HG03571 (cell line): ENCODE measurements around the gene LRRC42.
"Not testable (repeated sequence)": the region's sequence is repeated elsewhere in the genome, so short reads cannot be mapped to it uniquely, and the experiment has no call there.

Experiments
- ATAC-seq: cut with Tn5 transposase; IDR thresholded peaks from one replicate; pipeline ENCODE4 v1.9.1; 2021; ENCODE audit not compliant: unreplicated experiment

Gene LRRC42

DNA sequence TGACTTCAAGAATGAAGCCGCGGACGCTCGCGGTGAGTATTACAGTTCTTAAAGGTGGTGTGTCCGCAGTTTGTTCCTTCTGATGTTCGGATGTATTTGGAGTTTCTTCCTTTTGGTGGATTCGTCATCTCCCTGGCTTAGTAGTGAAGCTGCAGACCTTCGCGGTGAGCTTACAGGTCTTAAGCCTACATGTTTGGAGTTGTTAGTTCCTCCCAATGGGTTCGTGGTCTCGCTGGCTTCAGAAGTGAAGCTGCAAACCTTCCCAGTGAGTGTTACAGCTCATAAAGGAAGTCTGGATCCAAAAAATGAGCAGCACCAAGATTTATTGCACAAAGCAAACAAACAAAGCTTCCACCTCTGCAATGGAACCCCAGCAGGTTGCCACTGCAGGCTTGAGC, 57.1 kb downstream of the LRRC42 start:
- ATAC-seq, result no peak

DNA sequence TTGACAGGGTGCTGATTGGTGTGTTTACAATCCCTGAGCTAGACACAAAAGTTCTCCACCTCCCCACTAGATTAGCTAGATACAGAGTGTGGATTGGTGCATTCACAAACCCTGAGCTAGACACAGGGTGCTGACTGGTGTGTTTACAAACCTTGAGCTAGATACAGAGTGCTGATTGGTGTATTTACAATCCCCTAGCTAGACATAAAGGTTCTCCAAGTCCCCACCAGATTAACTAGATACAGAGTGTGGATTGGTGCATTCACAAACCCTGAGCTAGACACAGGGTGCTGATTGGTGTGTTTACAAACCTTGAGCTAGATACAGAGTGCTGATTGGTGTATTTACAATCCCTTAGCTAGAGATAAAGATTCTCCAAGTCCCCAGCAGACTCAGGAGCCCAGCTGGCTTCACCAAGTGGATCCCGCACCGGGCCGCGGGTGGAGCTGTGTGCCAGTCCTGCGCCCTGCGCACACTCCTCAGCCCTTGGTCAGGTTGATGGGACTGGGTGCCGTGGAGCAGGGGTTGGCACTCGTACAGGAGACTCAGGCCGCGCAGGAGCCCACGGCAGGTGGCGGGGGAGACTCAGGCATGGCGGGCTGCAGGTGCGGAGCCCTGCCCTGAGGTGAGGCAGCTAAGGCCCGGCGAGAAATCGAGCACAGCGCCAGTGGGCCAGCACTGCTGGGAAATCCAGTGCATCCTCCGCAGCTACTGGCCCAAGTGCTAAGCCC, 57.8 kb downstream of the LRRC42 start:
- ATAC-seq, result not testable (repeated sequence)

GRCh38 chr1:54004481-54005049, 58.4 kb downstream of the LRRC42 start:
- ATAC-seq, result no peak

- no peak for ATAC-seq
Measured at GRCh38 chr1:54006508-54006907, 60.4 kb downstream of the LRRC42 start.

- no peak for ATAC-seq
Measured at GRCh38 chr1:54007613-54008012, 61.5 kb downstream of the LRRC42 start.

- ATAC-seq, result no peak
Measured at GRCh38 chr1:54008876-54009275, 62.7 kb downstream of the LRRC42 start.

- ATAC-seq, result no peak
Measured at GRCh38 chr1:54009406-54009805, 63.3 kb downstream of the LRRC42 start.

DNA sequence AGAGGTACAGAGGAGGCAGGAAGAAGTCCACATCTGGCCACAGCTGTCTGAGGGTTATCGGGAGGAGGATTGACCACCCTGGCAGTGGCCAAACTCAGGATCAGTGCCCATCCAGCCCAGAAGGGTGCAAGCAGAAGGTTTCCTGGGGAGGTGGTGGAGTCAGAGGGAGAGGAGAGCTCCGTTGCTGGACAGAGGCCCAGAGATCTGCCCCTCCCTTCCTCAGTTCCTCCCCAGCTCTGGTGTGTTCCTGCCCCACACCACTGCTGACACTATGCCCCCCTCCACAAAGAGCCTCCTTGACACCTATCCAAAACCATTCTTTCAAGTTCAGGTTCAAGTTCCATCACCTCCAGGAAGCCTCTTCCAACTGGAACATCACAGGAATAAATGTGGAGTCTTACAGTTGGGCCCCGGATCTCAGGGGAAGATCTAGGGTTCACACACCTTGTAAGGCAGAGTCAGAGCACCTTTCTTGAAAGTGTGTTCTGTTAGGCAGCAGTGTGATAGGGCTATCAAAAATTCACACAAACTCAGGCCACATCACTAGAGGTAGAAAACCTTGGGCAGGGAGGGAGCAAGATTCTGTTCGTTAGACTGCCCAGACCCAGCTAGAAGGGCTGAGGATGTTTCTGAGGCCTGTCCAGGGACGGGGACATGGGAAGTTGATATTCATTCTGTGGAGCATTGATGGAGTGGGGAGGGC, 64.4 kb downstream of the LRRC42 start:
- ATAC-seq, result no peak

DNA sequence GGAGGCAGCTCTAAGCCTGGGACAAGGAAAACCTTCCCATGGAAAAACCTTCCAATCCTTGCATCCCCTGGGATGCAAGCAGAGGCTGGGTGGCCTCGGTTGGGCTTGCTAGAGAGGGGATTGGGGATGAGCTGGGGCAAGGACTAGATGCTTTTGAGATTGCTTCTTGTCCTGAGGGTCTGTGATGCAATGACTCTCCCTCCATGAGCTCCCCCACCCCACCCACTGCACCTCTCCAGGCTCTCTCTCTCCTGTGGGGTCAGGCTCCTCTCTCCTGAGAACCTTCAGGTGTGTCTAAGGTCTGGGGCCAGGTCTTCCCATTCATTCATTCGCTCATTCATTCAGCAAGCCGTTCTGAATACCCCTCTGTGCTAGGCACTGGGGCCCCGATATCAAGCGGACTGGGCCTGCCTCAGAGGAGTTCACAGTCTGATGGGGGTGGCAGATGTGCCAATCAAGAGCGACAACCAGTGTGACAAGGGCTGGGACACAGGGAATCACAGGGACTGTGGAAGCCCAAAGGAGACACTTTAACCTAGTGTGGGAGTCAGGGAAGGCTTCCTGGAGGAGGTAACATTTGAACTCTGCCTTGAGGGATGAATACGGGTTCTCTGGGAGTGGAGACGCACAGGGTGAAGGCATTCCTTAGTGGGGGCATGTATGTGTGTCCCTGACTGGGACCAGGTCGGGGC, 65.3 kb downstream of the LRRC42 start:
- no peak for ATAC-seq

- ATAC-seq, result no peak
Measured at GRCh38 chr1:54012008-54012325, 65.8 kb downstream of the LRRC42 start.

DNA sequence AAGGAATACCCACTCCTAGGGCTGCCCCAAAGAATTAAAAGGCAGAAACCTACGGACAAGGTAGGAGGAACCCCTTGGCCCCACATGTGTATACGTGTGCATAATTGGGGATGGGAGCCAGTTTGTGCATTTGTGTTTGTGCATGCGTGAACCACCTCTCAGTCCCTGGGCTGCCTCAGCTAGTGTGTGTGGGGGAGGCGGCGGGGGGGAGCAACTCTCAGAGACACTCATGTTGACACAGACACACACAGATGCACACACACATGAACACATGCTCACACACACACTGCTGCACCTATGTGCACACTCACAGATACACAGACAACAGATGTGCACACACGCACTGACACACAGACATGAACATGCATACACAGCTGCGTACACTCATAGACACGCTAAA, 66.7 kb downstream of the LRRC42 start:
- ATAC-seq, result no peak

DNA sequence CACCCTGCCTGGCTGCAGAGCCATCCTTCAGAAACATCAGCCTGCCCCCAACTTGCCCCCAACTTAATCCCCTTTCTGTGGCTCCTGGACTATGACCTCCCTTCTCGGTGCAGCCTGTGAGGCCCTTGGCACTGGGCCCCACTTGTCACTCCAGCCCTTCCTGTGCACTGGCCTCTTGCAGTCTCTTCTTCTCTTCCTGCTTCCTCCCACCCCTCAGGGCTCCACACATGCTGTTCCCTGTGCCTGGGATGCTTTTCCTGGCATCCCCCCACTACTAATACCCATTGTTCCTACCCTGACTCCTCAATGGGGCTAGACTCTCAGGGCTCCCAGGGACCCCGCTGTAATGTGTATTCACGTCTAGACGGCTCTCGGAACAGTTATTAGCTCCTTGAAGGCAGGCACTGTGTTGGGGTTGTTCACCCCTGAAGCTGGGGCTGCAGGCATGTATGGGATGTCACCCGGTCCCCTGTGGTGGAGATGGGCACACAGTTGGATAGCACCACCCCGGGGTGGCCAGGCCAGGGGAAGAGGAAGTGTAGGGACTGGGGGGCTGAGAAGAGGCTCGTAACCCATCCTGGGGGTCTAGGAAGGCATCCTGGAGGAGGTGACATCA, 67.4 kb downstream of the LRRC42 start:
- ATAC-seq, result no peak

- ATAC-seq, result no peak
Measured at GRCh38 chr1:54014009-54014629, 68.0 kb downstream of the LRRC42 start.

- no peak for ATAC-seq
Measured at GRCh38 chr1:54016343-54017282, 70.5 kb downstream of the LRRC42 start.
